22Rv1 (cell line): ENCODE measurements around the gene MYO3A.

Experiments
- ZFX ChIP-seq: fragments of 450-650 bp; IDR thresholded peaks from 2 replicates; pipeline ENCODE4 v1.6.1; 2017; ENCODE audit warnings: antibody characterized with exemption, borderline replicate concordance
- TF ChIP-seq, protein P1 (sequence below): fragments of 450-650 bp; IDR thresholded peaks from 2 replicates; pipeline ENCODE4 v1.5.1; 2017; ENCODE audit warnings: mild to moderate bottlenecking

DNA sequence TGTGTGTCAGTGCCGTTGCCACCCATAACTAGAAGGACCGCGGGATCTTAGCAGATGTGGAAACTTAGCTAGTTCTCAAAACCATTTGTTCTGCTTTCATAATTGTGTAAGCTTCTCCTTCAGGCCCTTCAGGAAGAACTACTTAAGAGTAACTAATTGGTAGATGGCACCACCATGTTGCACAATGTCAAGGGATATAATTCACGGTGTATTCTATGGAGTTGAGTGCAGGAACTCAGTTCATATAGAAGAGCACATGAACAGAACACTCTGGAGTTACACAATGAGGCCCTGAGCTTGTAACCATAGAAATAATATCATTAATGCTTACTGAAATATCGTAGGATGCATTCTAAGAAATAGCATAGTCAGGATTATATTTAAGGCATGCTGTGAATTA, 156.0 kb downstream of the MYO3A start:
- TF ChIP-seq, protein P1, sequence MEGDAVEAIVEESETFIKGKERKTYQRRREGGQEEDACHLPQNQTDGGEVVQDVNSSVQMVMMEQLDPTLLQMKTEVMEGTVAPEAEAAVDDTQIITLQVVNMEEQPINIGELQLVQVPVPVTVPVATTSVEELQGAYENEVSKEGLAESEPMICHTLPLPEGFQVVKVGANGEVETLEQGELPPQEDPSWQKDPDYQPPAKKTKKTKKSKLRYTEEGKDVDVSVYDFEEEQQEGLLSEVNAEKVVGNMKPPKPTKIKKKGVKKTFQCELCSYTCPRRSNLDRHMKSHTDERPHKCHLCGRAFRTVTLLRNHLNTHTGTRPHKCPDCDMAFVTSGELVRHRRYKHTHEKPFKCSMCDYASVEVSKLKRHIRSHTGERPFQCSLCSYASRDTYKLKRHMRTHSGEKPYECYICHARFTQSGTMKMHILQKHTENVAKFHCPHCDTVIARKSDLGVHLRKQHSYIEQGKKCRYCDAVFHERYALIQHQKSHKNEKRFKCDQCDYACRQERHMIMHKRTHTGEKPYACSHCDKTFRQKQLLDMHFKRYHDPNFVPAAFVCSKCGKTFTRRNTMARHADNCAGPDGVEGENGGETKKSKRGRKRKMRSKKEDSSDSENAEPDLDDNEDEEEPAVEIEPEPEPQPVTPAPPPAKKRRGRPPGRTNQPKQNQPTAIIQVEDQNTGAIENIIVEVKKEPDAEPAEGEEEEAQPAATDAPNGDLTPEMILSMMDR, result no peak
- TF ChIP-seq ZFX, result no peak
